ENCODE measurements around the gene SF3B3.
A peak's percentile ranks its signal among the peaks of the same experiment; 100 is the strongest.
"Not testable (repeated sequence)": the region's sequence is repeated elsewhere in the genome, so short reads cannot be mapped to it uniquely, and the experiment has no call there.

SF3B3 gene

DNA sequence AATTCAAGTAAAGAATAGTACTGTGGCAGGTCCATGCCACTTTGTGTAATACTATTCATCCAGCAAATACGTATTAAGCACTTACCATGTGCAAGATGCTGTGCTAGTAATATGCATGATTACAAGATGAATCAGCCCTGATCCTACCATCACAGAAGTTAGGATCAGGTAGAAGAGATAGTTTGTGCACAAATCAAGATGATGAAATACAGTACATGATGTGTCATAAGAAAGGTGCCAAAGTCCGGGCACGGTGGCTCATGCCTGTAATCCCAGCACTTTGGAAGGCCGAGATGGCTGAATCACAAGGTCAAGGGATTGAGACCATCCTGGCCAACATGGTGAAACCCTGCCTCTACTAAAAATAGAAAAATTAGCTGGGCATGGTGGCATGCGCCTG is 11.2 kb upstream of the SF3B3 start:
- DNase-seq = no peak

DNA sequence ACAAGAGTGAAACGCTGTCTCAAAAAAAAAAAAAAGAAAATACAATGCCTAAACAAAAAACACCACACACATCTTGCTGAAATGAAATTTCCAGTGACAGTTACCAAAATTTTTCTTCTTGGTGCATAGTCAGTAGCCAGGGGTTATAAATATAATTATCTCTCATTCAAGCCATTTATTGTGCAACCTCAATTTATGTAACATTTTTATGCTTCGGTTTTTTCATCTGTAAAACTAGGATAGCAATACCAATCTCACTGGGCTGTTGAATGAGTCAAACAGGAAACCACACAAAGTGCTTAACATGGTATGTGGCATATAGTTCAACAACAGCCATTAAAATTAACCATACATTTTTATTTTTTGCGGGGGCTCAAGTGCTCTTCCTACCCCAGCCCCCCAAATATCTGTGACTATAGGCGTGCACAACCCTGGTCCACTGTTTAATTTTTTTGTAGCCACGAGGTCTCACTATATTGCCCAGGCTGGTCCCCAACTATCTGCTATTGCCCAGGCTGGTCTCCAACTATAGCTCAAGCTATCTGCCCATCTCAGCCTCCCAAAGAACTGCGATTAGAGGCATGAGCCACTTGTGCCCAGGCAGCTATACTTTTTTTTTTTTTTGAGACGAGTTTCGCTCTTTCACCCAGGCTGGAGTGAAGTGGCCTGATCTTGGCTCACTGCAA is 2.9 kb upstream of the SF3B3 start:
- peak; percentile 72 for DNase-seq

DNA sequence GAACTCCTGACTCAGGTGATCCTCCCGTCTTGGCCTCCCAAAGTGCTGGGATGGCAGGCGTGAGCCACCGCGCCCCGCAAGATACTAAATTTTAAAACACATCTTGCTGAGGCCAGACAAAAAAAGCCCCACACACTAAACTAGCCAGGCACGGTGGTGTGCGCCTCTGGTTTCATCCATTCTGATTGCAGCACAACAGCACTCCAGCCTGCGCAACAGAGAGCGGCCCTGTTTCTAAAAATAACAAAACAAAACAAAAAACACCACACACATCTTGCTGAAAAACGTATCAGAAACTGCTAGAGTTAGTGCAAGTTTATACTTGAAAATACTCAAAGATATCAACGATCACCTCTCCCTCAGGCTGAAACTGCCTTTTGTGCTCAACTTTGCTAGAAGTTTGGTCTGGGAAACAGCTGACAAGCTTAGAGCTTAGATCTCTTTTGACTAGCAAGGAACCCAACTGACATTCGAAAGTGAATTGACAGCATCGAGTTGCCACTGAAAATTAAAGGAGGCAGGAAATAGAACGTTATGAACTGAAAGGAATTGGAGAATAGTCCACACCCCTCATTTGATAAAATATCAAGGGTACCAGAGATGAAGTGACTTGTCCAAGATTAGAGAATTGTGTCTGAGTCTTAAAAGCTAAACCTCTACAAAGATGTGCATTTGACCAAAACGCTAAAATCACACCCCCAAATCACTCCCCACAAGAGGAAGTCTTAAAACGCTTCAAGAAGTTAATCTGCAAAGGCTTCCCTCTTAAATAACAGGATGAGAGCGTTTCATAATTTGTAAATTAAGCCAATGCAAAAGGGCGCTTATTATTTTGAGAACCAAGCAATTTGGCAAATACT is 1.2 kb upstream of the SF3B3 start:
- peak; percentile 22 for DNase-seq

DNA sequence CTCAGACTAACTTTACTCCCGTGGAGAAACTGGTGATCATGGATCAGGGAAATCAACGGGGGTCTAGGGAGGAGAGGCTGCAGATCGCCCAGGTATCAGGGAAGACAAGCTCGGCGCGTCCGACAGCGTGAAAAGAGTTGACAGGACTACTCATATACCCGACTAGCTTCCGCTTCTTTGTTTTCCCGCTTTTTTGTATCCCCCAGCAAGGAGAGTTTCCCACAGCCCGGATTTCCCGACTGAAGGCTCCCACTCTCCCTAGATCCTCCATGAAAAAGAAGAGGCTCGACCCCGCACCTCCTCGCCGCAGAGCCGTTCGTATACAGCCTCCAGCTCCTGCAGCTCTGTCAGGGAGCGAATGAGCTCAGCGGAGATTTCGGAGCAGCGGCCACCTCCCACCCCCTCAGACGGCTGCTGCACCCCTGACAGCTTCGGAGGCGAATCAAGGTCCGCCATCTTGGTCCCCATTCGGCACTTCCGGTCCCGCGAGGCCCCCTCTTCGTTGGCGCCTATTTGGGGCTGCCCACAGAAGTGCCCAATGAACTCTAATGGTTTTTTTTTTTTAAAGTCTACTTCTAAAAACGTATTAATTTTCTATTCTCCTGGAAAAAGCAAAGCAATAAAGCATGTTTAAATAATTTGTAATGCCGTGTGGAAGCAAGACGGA is 407 bp upstream of the SF3B3 start, which contains the start of gene COG4:
COG4 (minus strand) TSS at position 479 of the 667 bp plus-strand sequence; CDS start at position 468, 11 bp downstream.
- peak; percentile 89 for DNase-seq

DNA sequence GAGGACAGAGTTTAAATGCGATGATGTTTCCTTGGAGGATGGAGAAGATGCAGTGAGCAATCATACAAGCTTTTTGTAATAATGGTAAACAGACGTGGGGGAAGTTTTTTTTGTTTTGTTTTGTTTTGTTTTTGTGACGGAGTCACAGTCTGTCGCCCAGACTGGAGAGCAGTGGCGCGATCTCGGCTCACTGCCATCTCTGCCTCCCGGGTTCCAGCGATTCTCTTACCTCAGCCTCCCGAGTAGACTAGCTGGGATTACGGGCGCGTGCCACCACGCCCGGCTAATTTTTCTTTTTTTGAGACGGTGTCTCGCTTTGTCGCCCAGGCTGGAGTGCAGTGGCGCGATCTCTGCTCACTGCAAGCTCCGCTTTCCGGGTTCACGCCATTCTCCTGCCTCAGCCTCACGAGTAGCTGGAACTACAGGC is 796 bp downstream of the SF3B3 start:
- not testable (repeated sequence) for DNase-seq

DNA sequence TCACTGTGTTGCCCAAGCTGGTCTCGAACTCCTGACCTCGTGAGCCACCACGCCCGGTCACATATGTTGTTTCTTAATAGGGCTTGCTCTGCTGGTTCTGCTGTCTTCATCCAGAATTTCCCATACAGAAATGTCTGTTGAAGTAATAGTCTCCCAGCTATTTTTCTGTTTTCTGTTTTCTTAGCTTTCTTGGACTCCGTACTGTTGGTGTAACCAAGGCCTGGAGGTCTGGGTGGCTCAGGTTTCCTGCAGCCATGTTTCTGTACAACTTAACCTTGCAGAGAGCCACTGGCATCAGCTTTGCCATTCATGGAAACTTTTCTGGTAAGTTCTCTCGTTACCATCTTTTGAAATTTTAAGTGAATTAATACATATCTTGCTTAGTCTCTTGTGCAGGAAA is 2.8 kb downstream of the SF3B3 start:
- peak; percentile 21 for DNase-seq

DNA sequence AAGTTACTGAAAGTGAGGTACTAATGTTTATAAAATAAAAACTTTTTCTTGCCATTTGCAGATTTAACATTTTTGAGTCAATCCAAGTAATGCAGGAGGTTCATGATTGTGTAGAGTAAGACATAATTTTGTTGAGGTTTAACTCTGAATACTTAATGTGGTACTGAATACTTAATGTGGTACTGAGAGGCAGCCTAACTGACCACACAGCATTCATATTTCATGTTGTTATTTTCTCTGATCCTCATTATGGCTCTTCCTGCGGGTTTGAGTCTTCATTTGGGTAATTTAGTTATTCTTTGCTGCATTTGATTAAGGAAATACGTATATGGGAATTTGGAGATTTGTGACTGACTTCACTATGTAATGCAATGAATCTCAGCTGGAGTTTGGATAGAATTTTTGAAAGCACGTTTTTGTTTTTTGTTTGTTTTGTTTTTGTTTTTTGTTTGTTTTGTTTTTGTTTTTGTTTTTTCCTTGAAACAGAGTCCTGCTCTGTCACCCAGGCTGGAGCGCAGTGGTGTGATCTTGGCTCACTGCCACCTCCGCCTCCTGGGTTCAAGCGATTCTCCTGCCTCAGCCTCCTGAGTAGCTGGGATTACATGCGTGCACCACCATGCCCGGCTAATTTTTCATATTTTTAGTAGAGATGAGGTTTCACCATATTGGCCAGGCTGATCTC is 3.8 kb downstream of the SF3B3 start:
- no peak for DNase-seq

DNA sequence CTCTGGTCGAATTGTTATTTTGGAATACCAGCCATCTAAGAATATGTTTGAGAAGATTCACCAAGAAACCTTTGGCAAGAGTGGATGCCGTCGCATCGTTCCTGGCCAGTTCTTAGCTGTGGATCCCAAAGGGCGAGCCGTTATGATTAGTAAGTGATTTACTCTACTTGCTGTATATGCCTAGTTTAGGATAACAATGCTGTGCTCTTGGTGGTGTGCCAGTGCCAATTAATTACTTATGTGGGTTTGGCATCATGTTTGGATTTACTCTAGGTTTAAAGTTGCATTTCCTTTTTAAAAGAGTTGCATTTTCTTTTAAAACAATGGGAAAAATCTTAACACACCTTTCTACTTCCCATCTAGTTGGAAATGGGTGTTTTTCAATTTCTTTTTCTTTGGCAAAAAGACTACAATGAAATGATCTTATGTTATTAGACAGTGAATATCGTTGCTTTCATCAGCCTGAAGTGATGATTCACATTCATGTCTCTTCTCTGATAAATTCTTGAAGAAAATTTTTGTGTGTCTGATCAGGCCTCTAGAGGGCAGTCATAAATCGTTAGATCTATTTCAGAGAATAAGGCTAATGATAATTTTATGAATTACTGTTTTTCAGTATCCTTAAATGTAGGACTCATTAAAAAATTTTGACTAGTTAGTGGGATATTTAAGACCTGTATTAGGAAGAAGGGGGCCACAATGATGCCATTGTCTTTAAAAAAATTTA is 5.6 kb downstream of the SF3B3 start:
- DNase-seq = peak; percentile 62

DNA sequence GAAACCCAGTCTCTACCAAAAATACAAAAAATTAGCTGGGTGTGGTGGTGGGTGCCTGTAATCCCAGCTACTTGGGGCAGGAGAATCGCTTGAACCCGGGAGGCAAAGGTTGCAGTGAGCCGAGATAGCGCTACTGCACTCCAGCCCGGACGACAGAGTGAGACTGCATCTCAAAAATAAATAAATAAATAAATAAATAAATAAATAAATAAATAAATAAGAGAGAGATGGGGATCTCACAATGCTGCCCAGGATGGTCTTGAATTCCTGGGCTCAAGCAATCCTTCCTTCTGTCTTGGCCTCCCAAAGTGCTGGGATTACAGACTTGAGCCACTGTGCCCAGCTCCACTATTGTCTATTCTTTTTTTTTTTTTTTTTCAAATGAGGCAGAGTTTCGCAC is 6.3 kb downstream of the SF3B3 start:
- not testable (repeated sequence) for DNase-seq

DNA sequence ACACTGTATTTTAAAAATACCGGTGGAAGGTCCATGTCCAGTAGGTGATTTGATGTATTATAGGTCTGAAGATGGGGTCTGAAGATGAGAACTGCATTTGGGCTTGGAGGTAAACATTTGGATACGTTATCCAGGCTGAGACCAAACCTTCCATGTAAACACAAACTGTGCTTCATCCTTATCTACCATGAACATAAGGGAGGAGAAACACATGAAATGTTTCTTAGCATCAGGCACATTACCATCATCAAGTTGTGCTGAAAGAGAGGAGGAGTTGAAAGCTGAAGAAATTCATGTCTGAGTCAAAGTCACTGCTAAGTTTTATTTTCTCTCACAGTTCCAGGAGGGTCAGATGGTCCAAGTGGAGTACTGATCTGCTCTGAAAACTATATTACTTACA is 11.4 kb downstream of the SF3B3 start:
- DNase-seq = no peak

DNA sequence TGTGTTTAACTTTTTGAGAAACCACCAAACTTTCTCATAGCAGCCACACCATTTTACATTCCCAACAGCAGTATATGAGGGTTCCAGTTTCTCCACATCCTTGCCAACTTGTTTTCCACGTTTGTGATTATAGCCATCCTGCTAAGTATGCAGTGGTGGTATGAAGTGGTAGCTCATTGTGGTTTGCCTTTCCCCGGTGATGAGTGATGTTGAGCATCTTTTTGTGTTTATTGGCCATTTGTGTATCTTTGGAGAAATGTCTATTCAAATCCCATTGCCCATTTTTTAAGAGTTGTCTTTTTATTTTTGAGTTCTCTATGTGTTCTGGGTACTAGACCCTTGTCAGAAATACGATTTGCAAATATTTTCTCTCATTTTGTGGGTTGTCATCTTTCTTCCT is 17.4 kb downstream of the SF3B3 start:
- DNase-seq = no peak

DNA sequence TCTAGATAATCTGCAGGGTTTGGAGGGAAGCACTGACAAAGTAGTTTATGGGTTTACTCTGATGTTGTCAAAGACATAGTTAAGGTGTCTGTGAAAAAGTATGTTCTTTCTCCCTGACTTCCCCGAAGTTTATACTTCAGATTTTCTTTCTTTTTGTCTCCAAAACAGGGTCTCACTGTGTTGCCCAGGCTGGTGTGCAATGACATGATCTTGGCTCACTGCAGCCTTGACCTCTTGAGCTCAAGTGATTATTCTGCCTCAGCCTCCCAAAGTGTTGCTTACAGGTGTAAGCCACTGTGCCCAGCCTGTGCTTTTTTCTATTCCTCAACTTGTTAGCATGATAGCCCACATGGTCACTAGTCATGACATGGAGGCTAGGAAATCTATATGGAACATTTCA is 20.9 kb downstream of the SF3B3 start:
- DNase-seq = no peak

DNA sequence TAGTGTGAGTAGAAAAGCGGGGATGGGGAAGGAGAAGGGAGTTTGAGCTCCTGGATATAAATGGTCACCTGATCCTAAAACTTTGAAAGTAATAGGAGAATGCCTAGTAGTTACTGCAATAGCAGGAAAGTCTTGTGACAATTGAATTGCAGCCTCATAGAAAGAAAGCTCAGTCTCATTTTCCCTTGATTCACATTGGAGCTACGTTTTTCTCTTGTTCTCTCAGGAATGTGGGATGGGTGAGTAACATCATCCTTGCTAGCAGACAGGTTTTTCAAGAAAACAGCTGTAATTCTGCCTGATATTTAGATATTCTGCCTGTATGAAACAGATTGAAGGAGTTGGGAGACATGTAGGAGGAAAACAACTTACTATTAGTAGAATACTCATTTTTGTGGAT is 25.3 kb downstream of the SF3B3 start:
- DNase-seq = no peak

DNA sequence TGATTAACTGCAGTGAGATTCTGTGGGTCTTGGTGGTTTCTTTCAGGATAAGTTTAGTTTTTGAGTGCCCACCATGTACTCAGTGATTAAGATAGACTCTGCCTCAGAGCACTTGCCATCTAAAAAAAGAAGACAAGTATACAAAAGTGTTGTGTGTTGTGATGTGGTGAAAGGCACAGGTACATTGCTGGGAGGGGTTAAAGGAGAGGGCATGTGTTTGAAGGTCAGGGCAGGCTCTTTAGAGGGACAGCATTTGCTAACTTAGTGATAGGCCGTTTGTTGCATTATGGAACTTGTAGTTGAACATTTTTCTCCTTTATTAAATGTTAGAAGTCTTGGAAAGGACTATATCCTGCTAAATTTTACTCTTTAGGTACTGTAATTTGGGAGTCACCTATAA is 26.5 kb downstream of the SF3B3 start:
- no peak for DNase-seq

DNA sequence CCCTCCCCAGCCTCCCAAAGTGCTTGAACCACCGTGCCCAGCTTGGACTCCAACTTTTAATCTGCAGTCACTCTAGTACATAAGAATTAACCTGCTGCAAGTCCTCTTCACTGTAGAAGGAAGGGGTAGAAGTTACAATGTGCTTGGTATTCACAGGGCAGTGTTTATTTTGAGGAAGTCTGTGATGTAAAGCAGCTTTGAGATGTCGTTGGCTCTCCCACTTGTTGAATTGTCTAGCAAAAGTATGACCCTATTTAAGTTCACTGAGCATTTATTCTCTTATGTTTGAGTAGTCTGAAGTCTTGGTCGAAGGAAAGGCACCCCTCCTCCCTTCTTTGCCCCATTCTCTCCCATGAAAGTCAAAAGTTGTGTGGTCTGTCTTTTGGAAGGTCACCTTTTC is 28.2 kb downstream of the SF3B3 start:
- no peak for DNase-seq

DNA sequence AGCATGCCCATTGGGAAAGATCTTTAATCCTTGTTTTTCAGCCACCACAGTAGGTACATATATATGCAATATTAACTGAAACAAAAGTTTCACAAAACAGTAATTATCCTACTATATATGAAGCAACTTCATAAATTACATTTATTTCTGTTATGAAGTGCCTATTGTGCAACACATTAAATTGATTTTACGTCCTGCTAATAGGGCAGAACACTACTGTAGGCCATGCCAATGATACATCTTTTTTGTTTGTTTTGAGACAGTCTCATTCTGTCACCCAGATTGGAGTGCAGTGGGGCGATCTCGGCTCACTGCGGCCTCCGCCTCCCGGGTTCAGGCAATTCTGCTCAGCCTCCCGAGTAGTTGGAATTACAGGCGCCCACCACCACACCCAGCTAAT is 29.1 kb downstream of the SF3B3 start:
- no peak for DNase-seq

DNA sequence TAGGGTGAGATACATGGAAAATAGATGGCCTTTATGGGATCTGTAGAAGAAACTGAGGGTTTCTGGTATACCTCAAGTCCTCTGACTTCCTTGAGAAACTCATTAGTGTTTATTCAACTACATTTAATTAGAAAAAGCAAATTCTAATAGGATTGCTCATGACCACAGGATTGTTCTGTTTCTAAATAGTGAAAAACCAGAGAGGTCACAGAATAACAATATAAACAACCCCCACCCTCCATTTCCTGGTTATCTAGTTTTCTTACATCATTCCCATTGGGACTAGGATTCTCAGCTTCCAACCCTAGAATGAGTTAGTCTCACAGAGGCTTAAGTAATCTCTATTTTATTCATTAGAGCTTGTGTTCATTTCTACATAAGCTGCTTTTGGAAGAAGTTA is 30.0 kb downstream of the SF3B3 start:
- DNase-seq = no peak

DNA sequence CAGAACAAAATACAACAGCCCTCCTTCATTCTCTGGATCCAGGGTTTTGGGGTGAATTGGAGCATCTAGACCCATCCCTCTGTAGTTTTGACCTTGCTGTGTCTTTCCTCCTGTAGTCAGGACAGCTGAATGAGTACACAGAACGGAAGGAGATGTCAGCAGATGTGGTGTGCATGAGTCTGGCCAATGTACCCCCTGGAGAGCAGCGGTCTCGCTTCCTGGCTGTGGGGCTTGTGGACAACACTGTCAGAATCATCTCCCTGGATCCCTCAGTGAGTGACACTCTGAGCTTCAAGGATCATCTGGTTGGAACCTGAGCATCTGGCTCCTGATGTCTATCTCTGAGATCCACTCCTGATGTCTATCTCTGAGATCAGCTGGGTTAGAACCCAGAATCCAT is 32.4 kb downstream of the SF3B3 start:
- DNase-seq = no peak

DNA sequence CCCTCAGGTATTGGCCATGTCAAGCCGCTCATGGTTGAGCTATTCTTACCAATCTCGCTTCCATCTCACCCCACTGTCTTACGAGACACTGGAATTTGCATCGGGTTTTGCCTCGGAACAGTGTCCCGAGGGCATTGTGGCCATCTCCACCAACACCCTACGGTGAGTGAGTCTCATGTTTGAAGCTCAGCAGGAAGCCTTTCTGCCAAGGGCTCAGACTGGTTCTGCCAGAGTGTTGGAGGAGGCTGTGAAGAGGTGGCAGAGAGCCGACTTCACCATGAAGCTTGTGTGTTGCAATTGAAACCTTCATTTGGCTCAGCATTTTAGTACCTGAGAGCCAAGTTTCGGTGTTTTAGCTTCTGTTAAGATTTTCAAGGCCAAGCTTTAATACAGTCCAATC is 38.0 kb downstream of the SF3B3 start:
- DNase-seq = no peak

DNA sequence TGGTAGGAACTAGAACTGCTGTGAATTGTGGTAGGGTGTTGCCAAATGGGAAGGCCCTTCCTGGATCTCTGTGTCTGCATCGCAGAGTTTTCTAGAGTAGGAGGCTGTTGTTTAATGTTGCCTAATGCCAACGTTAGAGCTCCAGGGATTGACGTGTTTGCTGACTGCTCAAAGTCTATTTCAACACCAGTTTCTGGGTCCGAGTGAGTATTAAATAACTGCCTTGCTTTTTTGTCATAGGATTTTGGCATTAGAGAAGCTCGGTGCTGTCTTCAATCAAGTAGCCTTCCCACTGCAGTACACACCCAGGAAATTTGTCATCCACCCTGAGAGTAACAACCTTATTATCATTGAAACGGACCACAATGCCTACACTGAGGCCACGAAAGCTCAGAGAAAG is 40.0 kb downstream of the SF3B3 start:
- no peak for DNase-seq

DNA sequence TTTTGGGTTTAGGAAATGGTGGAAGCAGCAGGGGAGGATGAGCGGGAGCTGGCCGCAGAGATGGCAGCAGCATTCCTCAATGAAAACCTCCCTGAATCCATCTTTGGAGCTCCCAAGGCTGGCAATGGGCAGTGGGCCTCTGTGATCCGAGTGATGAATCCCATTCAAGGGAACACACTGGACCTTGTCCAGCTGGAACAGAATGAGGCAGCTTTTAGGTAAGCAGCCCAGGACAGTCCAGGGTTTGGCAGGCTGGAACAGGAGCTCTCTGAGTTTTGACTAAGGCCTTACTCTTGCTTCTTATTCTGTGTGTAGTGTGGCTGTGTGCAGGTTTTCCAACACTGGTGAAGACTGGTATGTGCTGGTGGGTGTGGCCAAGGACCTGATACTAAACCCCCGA is 41.4 kb downstream of the SF3B3 start:
- DNase-seq = no peak

DNA sequence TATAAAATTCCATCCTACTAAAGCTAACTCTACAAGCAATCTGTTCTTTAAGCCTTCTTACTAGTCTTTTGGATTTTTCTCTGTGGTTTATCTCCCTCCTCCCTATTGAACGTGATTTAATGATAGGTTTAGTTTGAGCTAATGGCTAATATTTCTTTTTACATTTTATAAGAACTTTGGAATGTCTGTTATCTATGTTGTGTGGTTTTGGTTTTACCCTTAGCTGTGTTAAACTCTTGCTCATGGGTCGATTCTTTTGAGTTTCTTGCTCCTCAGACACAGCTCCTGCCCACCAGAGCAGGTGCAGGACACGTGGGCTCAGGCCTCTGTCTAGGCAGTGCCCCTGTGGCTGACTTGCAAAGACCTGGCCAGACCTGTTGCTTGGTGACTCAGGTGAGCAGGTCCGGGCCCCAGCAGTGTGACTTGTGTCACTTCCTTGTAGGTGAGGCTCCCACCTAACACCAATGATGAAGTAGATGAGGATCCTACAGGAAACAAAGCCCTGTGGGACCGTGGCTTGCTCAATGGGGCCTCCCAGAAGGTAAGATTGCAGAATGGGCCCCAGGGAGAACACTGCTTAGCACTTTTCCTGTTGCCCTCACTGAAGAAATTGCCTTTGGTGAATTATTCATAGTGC is 45.1 kb downstream of the SF3B3 start:
- no peak for DNase-seq
